Neural cell (in vitro differentiated cells): ENCODE measurements around the gene HFM1. TPM values are rescaled to one million over a fixed set of nuclear protein-coding genes. Genes with fewer than 3 reads are reported as not detected.

Experiments used
- H2AFZ ChIP-seq: fragments of 200-600, 300-800 bp; sonication (generic), shearing (Covaris generic); 2 replicates; pipeline ENCODE4 v1.6.0; 2014; ENCODE audit warnings: low read depth, mild to moderate bottlenecking, antibody characterized with exemption, low read length, moderate library complexity
- H3F3A ChIP-seq: fragments of 200-600 bp; shearing (Covaris generic); 2 replicates; pipeline ENCODE4 v1.6.1; 2016; ENCODE audit warnings: mild to moderate bottlenecking, moderate library complexity, mixed read lengths, antibody characterized with exemption, low read length; ENCODE audit not compliant: insufficient read depth, poor library complexity, severe bottlenecking
- H3K27ac ChIP-seq: fragments of 200-600, 300-800 bp; sonication (generic), shearing (Covaris generic); 2 replicates; pipeline ENCODE4 v1.5.1; 2014; ENCODE audit warnings: mild to moderate bottlenecking, low read length, moderate library complexity
- H3K27me3 ChIP-seq: fragments of 300-800, 200-600 bp; sonication (generic), shearing (Covaris generic); 2 replicates; pipeline ENCODE4 v1.6.0; 2014; ENCODE audit warnings: mild to moderate bottlenecking, low read depth, low read length, moderate library complexity; ENCODE audit not compliant: insufficient read depth
- H3K36me3 ChIP-seq: fragments of 300-800, 200-600 bp; sonication (generic), shearing (Covaris generic); 2 replicates; pipeline ENCODE4 v1.5.1; 2014; ENCODE audit warnings: mild to moderate bottlenecking, antibody characterized with exemption, low read length, moderate library complexity; ENCODE audit not compliant: insufficient read depth
- H3K4me2 ChIP-seq: fragments of 300-800, 200-600 bp; sonication (generic), shearing (Covaris generic); 2 replicates; pipeline ENCODE4 v1.6.0; 2014; ENCODE audit warnings: mild to moderate bottlenecking, low read length
- H3K4me3 ChIP-seq: fragments of 300-800, 200-600 bp; sonication (generic), shearing (Covaris generic); 2 replicates; pipeline ENCODE4 v1.5.1; 2014; ENCODE audit warnings: mild to moderate bottlenecking, low read length, moderate library complexity
- H3K79me2 ChIP-seq: fragments of 200-600 bp; shearing (Covaris generic); replicated peaks from 2 replicates; pipeline ENCODE4 v1.6.0; 2014; ENCODE audit warnings: mild to moderate bottlenecking, low read length, moderate library complexity; ENCODE audit not compliant: insufficient read depth
- H3K9ac ChIP-seq: fragments of 300-800, 200-600 bp; sonication (generic), shearing (Covaris generic); 2 replicates; pipeline ENCODE4 v1.6.1; 2016; ENCODE audit warnings: mild to moderate bottlenecking, low read length, mixed read lengths
- H3K9me2 ChIP-seq: fragments of 200-600 bp; shearing (Covaris generic); 2 replicates; pipeline ENCODE4 v1.6.1; 2016; ENCODE audit warnings: mild to moderate bottlenecking, low read length, mixed read lengths; ENCODE audit not compliant: insufficient read depth
- H3K9me3 ChIP-seq: fragments of 200-600, 300-800 bp; sonication (generic), shearing (Covaris generic); 2 replicates; pipeline ENCODE4 v1.6.1; 2016; ENCODE audit warnings: mild to moderate bottlenecking, mixed run types, low read length, moderate library complexity, mixed read lengths
- H4K20me1 ChIP-seq: fragments of 200-600 bp; shearing (Covaris generic); 2 replicates; pipeline ENCODE4 v1.6.1; 2016; ENCODE audit warnings: mild to moderate bottlenecking, mixed run types; ENCODE audit not compliant: insufficient read depth
- CTCF ChIP-seq: fragments of 450-650 bp; IDR thresholded peaks from 2 replicates; pipeline ENCODE4 v1.5.1; 2014; ENCODE audit warnings: antibody characterized with exemption, mild to moderate bottlenecking, moderate library complexity; ENCODE audit not compliant: poor library complexity, severe bottlenecking
- EP300 ChIP-seq: fragments of 450-650 bp; conservative IDR thresholded peaks from 2 replicates; pipeline ENCODE4 v1.6.1; 2014; ENCODE audit warnings: antibody characterized with exemption, mild to moderate bottlenecking, moderate library complexity; ENCODE audit not compliant: poor library complexity, severe bottlenecking
- EZH2 ChIP-seq: fragments of 200-600, 300-800 bp; shearing (Covaris generic), sonication (generic); IDR thresholded peaks from 2 replicates; pipeline ENCODE4 v1.6.1; 2014; ENCODE audit warnings: antibody characterized with exemption, low read length, borderline replicate concordance, mild to moderate bottlenecking; ENCODE audit not compliant: insufficient read depth, poor library complexity, severe bottlenecking
- MXI1 ChIP-seq: fragments of 450-650 bp; conservative IDR thresholded peaks from 2 replicates; pipeline ENCODE4 v1.6.1; 2014; ENCODE audit warnings: antibody characterized with exemption, mild to moderate bottlenecking; ENCODE audit not compliant: poor library complexity, severe bottlenecking
- POLR2AphosphoS5 ChIP-seq: IDR thresholded peaks from 2 replicates; pipeline ENCODE4 v1.6.1; 2012
- RAD21 ChIP-seq: fragments of 450-650 bp; conservative IDR thresholded peaks from 2 replicates; pipeline ENCODE4 v1.6.1; 2014; ENCODE audit warnings: antibody characterized with exemption, mild to moderate bottlenecking, moderate library complexity
- REST ChIP-seq: IDR thresholded peaks from 2 replicates; pipeline ENCODE4 v1.6.1; 2012; ENCODE audit warnings: borderline replicate concordance
- SMC3 ChIP-seq: fragments of 450-650 bp; conservative IDR thresholded peaks from 2 replicates; pipeline ENCODE4 v1.6.1; 2014; ENCODE audit warnings: antibody characterized with exemption, mild to moderate bottlenecking, moderate library complexity; ENCODE audit not compliant: poor library complexity
- TAF1 ChIP-seq: IDR thresholded peaks from 2 replicates; pipeline ENCODE4 v1.6.1; 2012; ENCODE audit warnings: low read depth
- polyA plus RNA-seq: library from polyadenylated mRNA; depleted of rRNA; stranded (reverse); fragments of >200 nt; gene quantifications from 2 replicates; pipeline ENCODE4 v1.2.3, GENCODE V29; 2014

Gene HFM1
- polyA plus RNA-seq, 1 donor from 2014 or later = 30.5 TPM

- H3K9ac ChIP-seq = no peak overlapping the region
- no peaks in the 10 kb centered on the region for H3K36me3 ChIP-seq
- H3K9me3 ChIP-seq = no peaks in the 10 kb centered on the region
- H3F3A ChIP-seq = no peaks in the 10 kb centered on the region
- H3K27ac ChIP-seq = no peak overlapping the region
- no peak overlapping the region for H3K4me2 ChIP-seq
- no peak overlapping the region for H3K4me3 ChIP-seq
- no peaks in the 10 kb centered on the region for H3K27me3 ChIP-seq
- H3K9me2 ChIP-seq = no peaks in the 10 kb centered on the region
- H2AFZ ChIP-seq = no peak overlapping the region
- no peaks in the 10 kb centered on the region for H3K79me2 ChIP-seq
- TF ChIP-seq SMC3 = no peak
- TF ChIP-seq POLR2AphosphoS5 = no peak
- no peak for TF ChIP-seq RAD21
- no peak for TF ChIP-seq MXI1
- TF ChIP-seq CTCF = no peak
- no peak for TF ChIP-seq EP300
- TF ChIP-seq EZH2 = no peak
- no peak for TF ChIP-seq TAF1
- TF ChIP-seq REST = no peak
- no peaks in the 10 kb centered on the region for H4K20me1 ChIP-seq
These were observed 161.5 kb downstream of the HFM1 start for GRCh38 chr1:91243171-91243570.

- no peaks in the 10 kb centered on the region for H3K79me2 ChIP-seq
These were observed 170.5 kb downstream of the HFM1 start for GRCh38 chr1:91234181-91234580.

More at GRCh38 chr1:91234181-91234580, 170.5 kb downstream of the HFM1 start:
- TF ChIP-seq POLR2AphosphoS5 (no peak), REST (no peak), EP300 (no peak), EZH2 (no peak), MXI1 (no peak), CTCF (no peak), RAD21 (no peak), SMC3 (no peak), TAF1 (no peak)
- Histone ChIP-seq H3K4me3 (no peak overlapping the region), H4K20me1 (no peaks in the 10 kb centered on the region), H3K27ac (no peak overlapping the region), H3K9ac (no peak overlapping the region), H3K9me2 (no peaks in the 10 kb centered on the region), H3K4me2 (no peak overlapping the region), H3K36me3 (no peaks in the 10 kb centered on the region), H3K27me3 (peaks cover 5% of the 10 kb centered on the region), H2AFZ (no peak overlapping the region), H3K9me3 (no peaks in the 10 kb centered on the region), H3F3A (no peaks in the 10 kb centered on the region)
